IgD-negative memory B cell (primary cell): ENCODE data around the gene KAZALD1. TPM values are rescaled to one million over a fixed set of nuclear protein-coding genes. Genes with fewer than 3 reads are reported as not detected.

ENCODE experiments used
- H3K27ac Mint-ChIP-seq, 3 donors: one replicate each; pipeline ENCODE4 v1.8.0; 2020 to 2022; ENCODE audit warnings: mild to moderate bottlenecking in 3 of 3, mixed read lengths in 3 of 3, moderate library complexity in 1 of 3
- H3K27me3 Mint-ChIP-seq: one replicate; pipeline ENCODE4 v1.8.0; 2021; ENCODE audit warnings: mixed read lengths
- H3K36me3 Mint-ChIP-seq: one replicate; pipeline ENCODE4 v1.8.0; 2020; ENCODE audit warnings: mild to moderate bottlenecking, mixed read lengths
- H3K4me1 Mint-ChIP-seq, 3 donors: one replicate each; pipeline ENCODE4 v1.8.0; 2020 to 2022; ENCODE audit warnings: mixed read lengths in 3 of 3, mild to moderate bottlenecking in 1 of 3
- H3K4me3 Mint-ChIP-seq, 4 donors: one replicate each; pipeline ENCODE4 v1.8.0; 2020 to 2022; ENCODE audit warnings: mild to moderate bottlenecking in 4 of 4, mixed read lengths in 4 of 4, moderate library complexity in 3 of 4
- H3K9me3 Mint-ChIP-seq, 3 donors: one replicate each; pipeline ENCODE4 v1.8.0; 2020 to 2021; ENCODE audit warnings: mixed read lengths in 3 of 3, mild to moderate bottlenecking in 1 of 3
- polyA plus RNA-seq: library from polyadenylated mRNA; unstranded; fragments of 300-500 nt; fragmentation: Illumina TruSeq; gene quantifications from one replicate; pipeline ENCODE4 v1.2.3, GENCODE V29; 2021

The KAZALD1 gene
- polyA plus RNA-seq, 1 donor from 2014 or later, result not detected

- peak overlapping the region in 1 of 3 donors; percentile 65 for H3K27ac Mint-ChIP-seq
- H3K4me3 Mint-ChIP-seq, result peak overlapping the region in 3 of 4 donors; percentile 25 to 96 (median 48)
- peaks cover 19% of the 10 kb centered on the region for H3K27me3 Mint-ChIP-seq
- peaks cover 17 to 29% (median 26%) of the 10 kb centered on the region in 3 donors for H3K4me1 Mint-ChIP-seq
- no peaks in the 10 kb centered on the region for H3K9me3 Mint-ChIP-seq
- H3K36me3 Mint-ChIP-seq, result no peaks in the 10 kb centered on the region
Observed at GRCh38 chr10:101064415-101065030, 2.7 kb downstream of the KAZALD1 start.

- no peaks in the 10 kb centered on the region for H3K9me3 Mint-ChIP-seq
- H3K4me3 Mint-ChIP-seq, result peak overlapping the region; percentile 76 to 99 (median 94)
- H3K4me1 Mint-ChIP-seq, result peaks cover 12 to 22% (median 20%) of the 10 kb centered on the region in 3 donors
- no peaks in the 10 kb centered on the region for H3K36me3 Mint-ChIP-seq
- peak overlapping the region in 1 of 3 donors; percentile 65 for H3K27ac Mint-ChIP-seq
- H3K27me3 Mint-ChIP-seq, result peaks cover 19% of the 10 kb centered on the region
Observed at GRCh38 chr10:101065481-101066145, 3.8 kb downstream of the KAZALD1 start.

GRCh38 chr10:101066146-101066895, 4.5 kb downstream of the KAZALD1 start:
- Mint-ChIP-seq H3K27ac (peak overlapping the region in 1 of 3 donors; percentile 4), H3K36me3 (no peaks in the 10 kb centered on the region), H3K4me1 (peaks cover 19 to 26% (median 22%) of the 10 kb centered on the region in 3 donors), H3K27me3 (peaks cover 19% of the 10 kb centered on the region), H3K4me3 (peak overlapping the region; percentile 76 to 99 (median 94)), H3K9me3 (no peaks in the 10 kb centered on the region)

- Mint-ChIP-seq H3K36me3 (no peaks in the 10 kb centered on the region), H3K4me1 (peaks cover 22 to 29% (median 24%) of the 10 kb centered on the region in 3 donors), H3K27ac (peak overlapping the region in 1 of 3 donors; percentile 4), H3K9me3 (no peaks in the 10 kb centered on the region), H3K4me3 (peak overlapping the region; percentile 92 to 99 (median 96)), H3K27me3 (peaks cover 19% of the 10 kb centered on the region)
Observed at GRCh38 chr10:101066896-101067355, 5.1 kb downstream of the KAZALD1 start.

- peak overlapping the region in 1 of 3 donors; percentile 20 for H3K27ac Mint-ChIP-seq
- H3K9me3 Mint-ChIP-seq, result no peaks in the 10 kb centered on the region
- peaks cover 19 to 30% (median 26%) of the 10 kb centered on the region in 3 donors for H3K4me1 Mint-ChIP-seq
- peaks cover 19% of the 10 kb centered on the region for H3K27me3 Mint-ChIP-seq
- no peaks in the 10 kb centered on the region for H3K36me3 Mint-ChIP-seq
- peak overlapping the region; percentile 92 to 99 (median 96) for H3K4me3 Mint-ChIP-seq
Observed at GRCh38 chr10:101067356-101068083, 5.7 kb downstream of the KAZALD1 start.

- H3K27ac Mint-ChIP-seq, result no peak overlapping the region
Observed at GRCh38 chr10:101069441-101069840, 7.7 kb downstream of the KAZALD1 start.

GRCh38 chr10:101070098-101070497, 8.3 kb downstream of the KAZALD1 start:
- H3K4me3 Mint-ChIP-seq, result no peak overlapping the region
- no peaks in the 10 kb centered on the region for H3K36me3 Mint-ChIP-seq
- H3K4me1 Mint-ChIP-seq, result peaks cover 11 to 29% (median 24%) of the 10 kb centered on the region in 3 donors
- H3K9me3 Mint-ChIP-seq, result no peaks in the 10 kb centered on the region
- H3K27me3 Mint-ChIP-seq, result peaks cover 13% of the 10 kb centered on the region
- no peak overlapping the region for H3K27ac Mint-ChIP-seq

More at GRCh38 chr10:101069441-101069840, 7.7 kb downstream of the KAZALD1 start:
- no peak overlapping the region for H3K4me3 Mint-ChIP-seq
- peaks cover 11 to 29% (median 25%) of the 10 kb centered on the region in 3 donors for H3K4me1 Mint-ChIP-seq
- H3K36me3 Mint-ChIP-seq, result no peaks in the 10 kb centered on the region
- no peaks in the 10 kb centered on the region for H3K9me3 Mint-ChIP-seq
- H3K27me3 Mint-ChIP-seq, result peaks cover 15% of the 10 kb centered on the region

GRCh38 chr10:101071267-101071884, 9.6 kb downstream of the KAZALD1 start:
- Mint-ChIP-seq H3K4me1 (peaks cover 11 to 25% (median 22%) of the 10 kb centered on the region in 3 donors), H3K9me3 (no peaks in the 10 kb centered on the region), H3K27me3 (peaks cover 20% of the 10 kb centered on the region), H3K4me3 (peak overlapping the region in 3 of 4 donors; percentile 49 to 59 (median 57)), H3K36me3 (no peaks in the 10 kb centered on the region), H3K27ac (peak overlapping the region; percentile 64 to 97 (median 87))

- Mint-ChIP-seq H3K27ac (peak overlapping the region in 2 of 3 donors; percentile 87 to 97), H3K4me1 (peaks cover 11 to 25% (median 22%) of the 10 kb centered on the region in 3 donors), H3K9me3 (no peaks in the 10 kb centered on the region), H3K36me3 (no peaks in the 10 kb centered on the region), H3K27me3 (peaks cover 21% of the 10 kb centered on the region), H3K4me3 (peak overlapping the region in 1 of 4 donors; percentile 58)
Observed at GRCh38 chr10:101071885-101072433, 10.2 kb downstream of the KAZALD1 start.

- Mint-ChIP-seq H3K9me3 (no peaks in the 10 kb centered on the region), H3K4me1 (peaks cover 8 to 22% (median 20%) of the 10 kb centered on the region in 3 donors), H3K27ac (peak overlapping the region in 1 of 3 donors; percentile 45), H3K36me3 (no peaks in the 10 kb centered on the region), H3K27me3 (peaks cover 17% of the 10 kb centered on the region), H3K4me3 (peak overlapping the region in 1 of 4 donors; percentile 70)
Observed at GRCh38 chr10:101072923-101073322, 11.1 kb downstream of the KAZALD1 start.

- Mint-ChIP-seq H3K27me3 (peaks cover 21% of the 10 kb centered on the region), H3K4me1 (peaks cover 7 to 22% (median 20%) of the 10 kb centered on the region in 3 donors), H3K9me3 (no peaks in the 10 kb centered on the region)
Observed at GRCh38 chr10:101073631-101074030, 11.8 kb downstream of the KAZALD1 start.

GRCh38 chr10:101075775-101076174, 14.0 kb downstream of the KAZALD1 start:
- H3K27ac Mint-ChIP-seq, result no peak overlapping the region
- H3K27me3 Mint-ChIP-seq, result peaks cover 31% of the 10 kb centered on the region
- H3K4me1 Mint-ChIP-seq, result peaks cover 7 to 19% (median 19%) of the 10 kb centered on the region in 3 donors
- H3K36me3 Mint-ChIP-seq, result no peaks in the 10 kb centered on the region
- no peak overlapping the region for H3K4me3 Mint-ChIP-seq
- H3K9me3 Mint-ChIP-seq, result peaks cover 0 to under 1% (median 0%) of the 10 kb centered on the region in 3 donors

More at GRCh38 chr10:101073631-101074030, 11.8 kb downstream of the KAZALD1 start:
- no peak overlapping the region for H3K27ac Mint-ChIP-seq
- H3K4me3 Mint-ChIP-seq, result no peak overlapping the region
- H3K36me3 Mint-ChIP-seq, result no peaks in the 10 kb centered on the region

- Mint-ChIP-seq H3K4me1 (peaks cover 1 to 11% (median 11%) of the 10 kb centered on the region in 3 donors), H3K27me3 (peaks cover 38% of the 10 kb centered on the region), H3K9me3 (peaks cover 0 to 1% (median 0%) of the 10 kb centered on the region in 3 donors), H3K36me3 (no peaks in the 10 kb centered on the region), H3K27ac (no peak overlapping the region), H3K4me3 (no peak overlapping the region)
Observed at GRCh38 chr10:101076630-101077029, 14.8 kb downstream of the KAZALD1 start.
